Measurements from ENCODE around the gene CLBA1. TPM values are rescaled to one million over a fixed set of nuclear protein-coding genes. Genes with fewer than 3 reads are reported as not detected.

Gene CLBA1
- total RNA-seq, 1 experiment from 2014 or later, result 14.8 TPM

DNA sequence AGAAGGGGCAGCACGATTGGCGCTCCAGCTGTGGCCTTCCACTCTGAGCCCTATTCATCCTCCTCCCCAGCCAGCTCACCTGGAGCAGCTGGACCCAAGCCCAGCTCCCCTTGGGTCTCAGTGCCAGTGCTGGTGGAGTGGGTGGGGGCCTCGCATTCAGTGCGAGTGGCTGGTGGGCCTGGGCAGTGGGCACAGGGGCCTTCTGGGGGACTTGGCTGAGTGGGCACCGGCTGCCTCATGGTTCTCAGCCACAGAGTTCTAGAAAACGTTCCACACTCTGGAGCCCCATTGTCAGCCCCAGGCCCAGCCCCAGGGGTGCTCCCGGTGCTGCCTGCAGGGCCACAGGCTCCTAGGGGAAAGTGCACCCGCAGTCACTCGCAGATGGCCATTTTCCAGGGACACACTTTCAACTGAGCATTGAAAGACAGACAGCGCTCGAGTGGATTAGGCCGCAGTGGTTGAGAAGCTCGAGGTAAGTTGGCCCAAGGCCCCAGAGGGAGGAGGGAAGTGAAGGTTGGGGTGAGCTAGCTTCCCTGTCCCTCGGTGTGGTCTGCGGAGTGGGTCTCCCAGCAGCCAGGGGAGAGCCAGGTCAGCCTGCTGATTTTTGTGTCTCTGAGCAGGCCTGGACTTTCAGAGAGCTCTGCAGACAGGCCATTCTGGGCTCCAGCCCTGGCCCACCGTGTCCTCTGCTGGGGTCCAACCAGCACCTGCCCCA lies 3.8 kb downstream of the CLBA1 start:
- no TSS peak for BruUV-seq (replicated peaks)
- ChIA-PET CTCF (no interaction called here), POLR2A (interaction anchor here (0.8 kb wide), 1 partner anchor 32 kb away, joined by 3 read pairs; the partner anchor contains the start of gene CDCA4), RAD21 (ENCODE audit: low non-redundant PET in 1 of 2, low total read pairs in 2 of 2, uncharacterized antibody in 2 of 2, unreplicated experiment in 2 of 2) (no interaction called here)
- DNase-seq (ENCODE audit: low read depth, low spot score), result no peak
- Histone ChIP-seq H3K27ac (ENCODE audit: low read depth, low read length) (no peak overlapping the region), H3K9ac (ENCODE audit: low read length) (no peak overlapping the region), H3K4me1 (ENCODE audit: control insufficient read depth in 1 of 2, insufficient read depth in 2 of 2, low read length in 2 of 2) (peaks cover 6 to 19% of the 10 kb centered on the region in 2 experiments), H3K79me2 (ENCODE audit: insufficient read depth, low read length) (peaks cover 3% of the 10 kb centered on the region; the same call in 1 of the 2 replicates), H4K20me1 (ENCODE audit: insufficient read depth) (no peaks in the 10 kb centered on the region), H3K4me2 (ENCODE audit: low read length) (no peak overlapping the region), H3K4me3 (replicated peaks in 1 of 2; ENCODE audit: low read depth in 1 of 2, low read length in 2 of 2) (no peak overlapping the region), H2AFZ (ENCODE audit: low read depth, low read length, poor library complexity, severe bottlenecking) (no peak overlapping the region), H3K9me3 (ENCODE audit: control insufficient read depth in 1 of 2, insufficient read depth in 1 of 2, low read depth in 1 of 2, low read length in 2 of 2) (no peaks in the 10 kb centered on the region), H3K27me3 (ENCODE audit: insufficient read depth, low read length) (no peaks in the 10 kb centered on the region), H3K9me2 (ENCODE audit: insufficient read depth) (no peaks in the 10 kb centered on the region), H3K36me3 (ENCODE audit: control insufficient read depth in 1 of 2, insufficient read depth in 2 of 2, low read length in 2 of 2) (peaks cover 8 to 12% of the 10 kb centered on the region in 2 experiments; a peak in 3 of 4 replicates)
- ATAC-seq, result no peak
- TF ChIP-seq EZH2 (IDR thresholded peaks at IDR 0.05) (no peak), ELF1 (IDR thresholded peaks at IDR 0.05; ENCODE audit: borderline replicate concordance, low read depth) (no peak)
- TF ChIP-seq, protein P1, sequence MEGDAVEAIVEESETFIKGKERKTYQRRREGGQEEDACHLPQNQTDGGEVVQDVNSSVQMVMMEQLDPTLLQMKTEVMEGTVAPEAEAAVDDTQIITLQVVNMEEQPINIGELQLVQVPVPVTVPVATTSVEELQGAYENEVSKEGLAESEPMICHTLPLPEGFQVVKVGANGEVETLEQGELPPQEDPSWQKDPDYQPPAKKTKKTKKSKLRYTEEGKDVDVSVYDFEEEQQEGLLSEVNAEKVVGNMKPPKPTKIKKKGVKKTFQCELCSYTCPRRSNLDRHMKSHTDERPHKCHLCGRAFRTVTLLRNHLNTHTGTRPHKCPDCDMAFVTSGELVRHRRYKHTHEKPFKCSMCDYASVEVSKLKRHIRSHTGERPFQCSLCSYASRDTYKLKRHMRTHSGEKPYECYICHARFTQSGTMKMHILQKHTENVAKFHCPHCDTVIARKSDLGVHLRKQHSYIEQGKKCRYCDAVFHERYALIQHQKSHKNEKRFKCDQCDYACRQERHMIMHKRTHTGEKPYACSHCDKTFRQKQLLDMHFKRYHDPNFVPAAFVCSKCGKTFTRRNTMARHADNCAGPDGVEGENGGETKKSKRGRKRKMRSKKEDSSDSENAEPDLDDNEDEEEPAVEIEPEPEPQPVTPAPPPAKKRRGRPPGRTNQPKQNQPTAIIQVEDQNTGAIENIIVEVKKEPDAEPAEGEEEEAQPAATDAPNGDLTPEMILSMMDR (IDR thresholded peaks at IDR 0.05 in 2 of 3, conservative IDR thresholded peaks at IDR 0.05 in 1 of 3; ENCODE audit: borderline replicate concordance in 1 of 3, insufficient read depth in 1 of 3, low read depth in 2 of 3, low read length in 2 of 3), result no peak
- intact Hi-C loops (cut with micrococcal nuclease), result no loop called here

GRCh38 chr14:104989951-104990303 lies 4.3 kb downstream of the CLBA1 start:
- H3K9ac ChIP-seq (ENCODE audit: low read length), result no peak overlapping the region
- DNase-seq (ENCODE audit: low read depth, low spot score), result no peak
- TF ChIP-seq JUND (IDR thresholded peaks at IDR 0.05) (no peak), EZH2phosphoT487 (IDR thresholded peaks at IDR 0.05; ENCODE audit: borderline replicate concordance) (no peak), SIN3A (IDR thresholded peaks at IDR 0.05; ENCODE audit: low read depth) (no peak), ZNF274 (IDR thresholded peaks at IDR 0.05; ENCODE audit: low read depth, low read length) (no peak), POLR2A (IDR thresholded peaks at IDR 0.05; ENCODE audit: borderline replicate concordance, extremely low read depth, insufficient read depth, insufficient read length) (no peak), EZH2 (IDR thresholded peaks at IDR 0.05) (no peak), ATF3 (IDR thresholded peaks at IDR 0.05) (no peak)
- TF ChIP-seq, protein P1 (IDR thresholded peaks at IDR 0.05 in 2 of 3, conservative IDR thresholded peaks at IDR 0.05 in 1 of 3; ENCODE audit: borderline replicate concordance in 1 of 3, insufficient read depth in 1 of 3, low read depth in 2 of 3, low read length in 2 of 3), result no peak
- TF ChIP-seq, protein P2, sequence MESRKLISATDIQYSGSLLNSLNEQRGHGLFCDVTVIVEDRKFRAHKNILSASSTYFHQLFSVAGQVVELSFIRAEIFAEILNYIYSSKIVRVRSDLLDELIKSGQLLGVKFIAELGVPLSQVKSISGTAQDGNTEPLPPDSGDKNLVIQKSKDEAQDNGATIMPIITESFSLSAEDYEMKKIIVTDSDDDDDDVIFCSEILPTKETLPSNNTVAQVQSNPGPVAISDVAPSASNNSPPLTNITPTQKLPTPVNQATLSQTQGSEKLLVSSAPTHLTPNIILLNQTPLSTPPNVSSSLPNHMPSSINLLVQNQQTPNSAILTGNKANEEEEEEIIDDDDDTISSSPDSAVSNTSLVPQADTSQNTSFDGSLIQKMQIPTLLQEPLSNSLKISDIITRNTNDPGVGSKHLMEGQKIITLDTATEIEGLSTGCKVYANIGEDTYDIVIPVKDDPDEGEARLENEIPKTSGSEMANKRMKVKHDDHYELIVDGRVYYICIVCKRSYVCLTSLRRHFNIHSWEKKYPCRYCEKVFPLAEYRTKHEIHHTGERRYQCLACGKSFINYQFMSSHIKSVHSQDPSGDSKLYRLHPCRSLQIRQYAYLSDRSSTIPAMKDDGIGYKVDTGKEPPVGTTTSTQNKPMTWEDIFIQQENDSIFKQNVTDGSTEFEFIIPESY (IDR thresholded peaks at IDR 0.05; ENCODE audit: extremely low read depth, insufficient replicate concordance, low read length), result no peak

More at GRCh38 chr14:104989951-104990303, 4.3 kb downstream of the CLBA1 start:
- intact Hi-C loops (cut with micrococcal nuclease), result no loop called here
- no peaks in the 10 kb centered on the region for H3K9me2 ChIP-seq (ENCODE audit: insufficient read depth)
- H2AFZ ChIP-seq (ENCODE audit: low read depth, low read length, poor library complexity, severe bottlenecking), result no peak overlapping the region
- no peaks in the 10 kb centered on the region for H3K9me3 ChIP-seq (ENCODE audit: control insufficient read depth in 1 of 2, insufficient read depth in 1 of 2, low read depth in 1 of 2, low read length in 2 of 2)
- H3K79me2 ChIP-seq (ENCODE audit: insufficient read depth, low read length), result peaks cover 3% of the 10 kb centered on the region; the same call in 1 of the 2 replicates
- no peak overlapping the region for H3K4me2 ChIP-seq (ENCODE audit: low read length)
- H3K27me3 ChIP-seq (ENCODE audit: insufficient read depth, low read length), result no peaks in the 10 kb centered on the region
- ChIA-PET RAD21 (ENCODE audit: low non-redundant PET in 1 of 2, low total read pairs in 2 of 2, uncharacterized antibody in 2 of 2, unreplicated experiment in 2 of 2) (no interaction called here), POLR2A (interaction anchor here (0.8 kb wide), 1 partner anchor 31 kb away, joined by 3 read pairs; the partner anchor contains the start of gene CDCA4), CTCF (no interaction called here)
- BruUV-seq (replicated peaks), result no TSS peak
- no peak overlapping the region for H3K27ac ChIP-seq (ENCODE audit: low read depth, low read length)
- H4K20me1 ChIP-seq (ENCODE audit: insufficient read depth), result no peaks in the 10 kb centered on the region
- ATAC-seq, result no peak
- peaks cover 5 to 14% of the 10 kb centered on the region in 2 experiments for H3K4me1 ChIP-seq (ENCODE audit: control insufficient read depth in 1 of 2, insufficient read depth in 2 of 2, low read length in 2 of 2)
- H3K4me3 ChIP-seq (replicated peaks in 1 of 2; ENCODE audit: low read depth in 1 of 2, low read length in 2 of 2), result no peak overlapping the region
- H3K36me3 ChIP-seq (ENCODE audit: control insufficient read depth in 1 of 2, insufficient read depth in 2 of 2, low read length in 2 of 2), result peaks cover 10 to 15% of the 10 kb centered on the region in 2 experiments; a peak in 3 of 4 replicates

Measured in HCT116 (cell line).